Fibroblast of skin of right biceps (primary cell): ENCODE data around the gene RASL10A.

Experiments used
- DNase-seq: peaks from one replicate; pipeline ENCODE4 v3.0.0-alpha.2; 2013

Gene RASL10A

GRCh38 chr22:29337631-29338284 lies 22.3 kb upstream of the RASL10A start:
- no peak for DNase-seq

GRCh38 chr22:29336751-29337490 lies 21.4 kb upstream of the RASL10A start:
- DNase-seq: no peak

DNA sequence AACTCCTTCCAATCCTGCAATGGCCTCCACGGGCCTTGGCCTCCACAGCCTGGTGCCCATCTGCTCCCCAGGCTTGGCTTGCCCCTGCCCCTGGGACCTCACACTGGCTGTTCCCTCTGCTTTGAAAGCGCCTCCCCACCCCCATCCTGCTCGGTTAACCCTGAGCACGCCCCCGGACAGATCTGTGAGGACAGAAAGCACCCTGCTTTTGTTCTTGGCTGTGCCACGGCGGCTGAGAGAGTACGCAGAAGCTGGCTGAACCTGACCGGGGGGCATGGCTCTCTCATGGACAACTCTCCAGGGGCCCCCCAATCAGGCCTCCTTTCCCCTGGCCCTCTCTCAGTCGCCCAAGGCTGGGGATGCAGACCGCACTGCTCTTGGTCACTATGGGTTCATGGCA lies 20.2 kb upstream of the RASL10A start:
- DNase-seq: no peak

DNA sequence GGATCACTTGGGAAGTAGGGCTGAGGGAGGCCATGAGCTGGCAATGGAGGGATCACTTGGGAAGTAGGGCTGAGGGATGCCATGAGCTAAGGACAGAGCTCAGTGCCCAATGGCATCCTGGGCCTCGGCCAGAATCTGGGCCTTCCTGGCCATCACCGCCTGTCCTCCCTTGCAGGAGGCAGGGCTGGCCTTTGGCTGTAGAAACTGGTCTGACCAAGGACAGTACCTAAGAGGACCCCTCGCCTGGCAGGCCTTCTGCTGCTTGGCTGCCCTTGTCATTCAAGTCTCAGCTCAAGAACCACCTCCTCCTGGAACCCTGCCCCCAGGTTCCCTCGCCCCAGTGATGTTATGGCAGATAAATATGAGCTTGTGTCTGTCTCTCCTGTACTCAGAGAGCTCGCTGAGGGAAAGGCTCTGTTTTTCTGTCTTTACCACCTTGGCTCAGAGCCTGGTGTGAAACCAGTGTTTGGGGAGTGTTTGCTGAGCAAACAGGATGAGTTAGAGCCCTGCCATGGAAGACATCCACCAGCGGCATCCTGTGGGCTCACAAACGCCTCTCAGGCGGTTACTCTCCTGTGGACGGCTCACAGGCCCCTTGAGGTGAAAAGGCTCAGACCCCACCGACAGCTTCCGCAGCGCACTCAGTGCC lies 19.3 kb upstream of the RASL10A start:
- DNase-seq: no peak

DNA sequence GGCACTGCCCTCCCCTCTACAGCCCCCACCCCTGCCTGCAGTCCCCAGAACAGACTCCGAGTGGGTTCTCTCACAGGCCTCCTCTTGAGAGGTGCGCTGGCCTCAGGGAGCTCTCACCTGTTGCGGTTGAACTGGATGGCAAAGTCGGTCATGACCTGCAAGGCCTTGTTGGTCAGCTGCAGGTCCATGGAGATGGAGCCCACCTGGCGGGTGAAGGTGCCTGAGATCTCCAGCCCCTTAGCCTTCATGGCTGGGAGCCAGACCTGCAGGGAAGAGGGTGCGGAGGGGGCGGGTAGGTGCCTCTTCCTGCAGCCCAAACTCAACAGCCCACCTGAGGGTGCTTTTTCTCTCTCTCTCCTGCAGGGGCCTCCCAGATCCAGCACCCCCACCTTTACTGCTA lies 18.7 kb upstream of the RASL10A start:
- DNase-seq: no peak

- no peak for DNase-seq
These were observed 17.5 kb upstream of the RASL10A start for GRCh38 chr22:29332886-29333496.

GRCh38 chr22:29331658-29332300 lies 16.3 kb upstream of the RASL10A start:
- no peak for DNase-seq

DNA sequence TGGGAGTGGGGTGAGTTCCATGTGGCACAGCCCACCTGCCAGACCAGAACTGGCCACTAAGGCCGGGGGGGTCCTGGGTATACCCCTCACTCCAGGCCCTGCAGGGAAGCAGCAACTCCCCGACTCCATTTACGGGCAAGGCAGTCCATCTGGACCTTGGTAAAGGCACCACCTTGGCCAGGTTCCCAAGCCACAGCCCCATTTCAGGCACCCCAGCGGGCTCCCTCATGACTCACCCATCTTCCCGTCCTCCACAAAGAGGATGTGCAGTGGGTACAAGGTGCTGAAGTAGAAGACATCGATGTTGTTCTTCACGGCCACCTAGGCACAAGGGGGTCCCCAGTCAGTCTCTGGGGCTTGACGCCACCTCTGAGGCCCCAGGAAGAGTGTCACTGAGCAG lies 15.7 kb upstream of the RASL10A start:
- peak; percentile 22 for DNase-seq

DNA sequence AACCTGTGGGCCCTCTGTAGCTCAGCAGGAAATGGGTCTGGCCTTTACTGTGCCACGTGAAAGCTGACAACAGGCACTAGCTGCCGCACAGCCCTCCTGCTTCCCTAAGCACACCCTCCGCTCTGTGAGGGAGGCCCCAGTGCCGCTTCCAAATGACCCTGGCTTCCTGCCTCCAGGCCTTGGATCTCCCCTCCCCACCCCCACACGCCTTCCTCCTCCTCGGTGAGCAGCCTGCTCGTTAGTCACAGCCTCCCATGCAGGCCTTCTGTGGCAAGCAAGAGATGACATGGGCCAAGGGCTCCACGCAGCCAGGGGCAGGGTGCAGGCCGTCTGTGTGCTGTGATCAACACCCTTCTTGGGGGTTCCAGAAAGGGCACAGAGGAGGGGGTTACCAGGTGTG lies 15.3 kb upstream of the RASL10A start:
- DNase-seq: peak; percentile 81

- DNase-seq: no peak
These were observed 14.8 kb upstream of the RASL10A start for GRCh38 chr22:29330291-29330690.

DNA sequence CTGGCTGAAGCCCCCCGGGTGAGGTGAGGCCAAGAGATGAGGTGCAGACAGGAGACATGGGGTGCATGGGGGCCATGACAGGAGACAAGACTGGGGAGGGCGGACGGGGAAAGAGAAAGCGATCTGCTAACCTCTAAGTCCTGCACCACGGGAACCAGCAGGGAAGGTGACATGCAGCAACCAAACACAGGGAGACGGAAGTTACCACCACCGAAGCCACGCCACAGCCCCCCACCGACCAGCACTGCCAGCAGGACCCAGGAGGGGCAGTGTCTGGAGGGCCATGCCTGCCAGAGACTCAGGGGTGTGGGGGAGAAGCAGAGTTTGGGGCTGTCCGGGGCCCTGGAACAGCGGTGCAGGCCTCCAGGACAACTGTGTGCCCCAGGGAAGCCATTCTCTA lies 14.1 kb upstream of the RASL10A start:
- DNase-seq: no peak

DNA sequence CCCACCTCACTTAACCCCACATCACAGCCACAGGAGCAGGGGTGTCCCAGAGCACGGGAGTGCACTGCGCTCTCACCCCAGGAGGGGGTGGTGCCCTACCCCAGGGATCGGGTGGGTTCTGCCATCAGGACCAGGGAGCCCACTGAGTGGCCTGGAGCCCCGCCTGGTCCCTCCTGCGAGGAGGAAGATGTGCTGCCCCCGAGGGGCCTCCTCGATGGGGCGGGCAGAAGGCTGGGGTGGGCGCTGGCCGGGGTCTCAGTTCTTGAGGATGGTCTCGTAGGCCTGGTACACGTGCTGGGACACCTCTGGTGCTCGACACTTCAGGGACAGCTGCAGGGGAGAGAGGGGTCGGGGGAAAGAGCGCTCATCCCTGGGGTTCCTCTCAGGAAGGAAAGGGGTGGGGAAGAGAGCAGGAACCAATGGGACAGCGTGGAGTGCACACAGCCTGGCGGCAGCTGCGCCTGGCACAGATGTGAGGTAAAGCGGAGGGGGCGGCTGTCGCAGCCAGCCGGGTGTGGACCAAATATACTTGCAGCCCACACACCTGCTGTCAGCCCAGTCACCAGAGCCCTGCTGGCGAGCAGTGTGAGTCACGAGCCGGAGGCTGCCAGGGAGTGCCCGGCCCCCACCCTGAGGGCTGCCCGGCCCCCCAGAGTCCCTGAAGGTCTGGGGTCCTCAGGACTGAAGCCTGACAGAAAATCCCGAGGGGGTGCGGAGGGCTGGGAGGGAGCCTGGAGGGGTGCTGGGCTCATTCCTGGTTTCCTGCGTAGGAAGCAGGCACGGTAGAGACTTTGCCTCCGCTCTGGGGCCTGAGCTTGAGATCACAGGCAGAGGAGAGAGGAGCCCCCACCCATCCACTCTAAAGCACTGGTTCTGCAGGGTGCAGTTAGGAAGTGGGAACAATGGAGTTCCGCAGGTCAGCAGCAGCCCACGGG lies 13.3 kb upstream of the RASL10A start:
- DNase-seq: no peak

DNA sequence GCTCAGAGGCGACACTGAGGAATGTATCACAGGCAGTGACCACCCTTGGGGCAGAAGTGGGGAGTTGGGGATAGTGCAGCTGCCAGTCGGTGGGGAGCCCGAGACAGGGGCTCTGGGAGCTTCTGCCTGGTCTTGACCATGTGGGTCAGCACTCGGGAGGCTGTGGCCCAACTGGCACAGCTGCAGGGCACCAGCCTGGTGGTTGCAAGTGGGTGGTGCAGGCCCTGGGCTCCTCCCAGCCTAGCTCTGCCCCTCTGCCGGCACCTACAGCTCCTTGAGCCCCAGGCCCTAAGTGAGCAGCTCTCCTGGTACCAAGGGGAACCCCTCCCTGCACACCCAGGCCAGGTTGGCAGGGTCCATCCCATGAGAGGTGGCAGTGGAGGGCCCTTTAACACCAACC lies 12.6 kb upstream of the RASL10A start:
- no peak for DNase-seq

DNA sequence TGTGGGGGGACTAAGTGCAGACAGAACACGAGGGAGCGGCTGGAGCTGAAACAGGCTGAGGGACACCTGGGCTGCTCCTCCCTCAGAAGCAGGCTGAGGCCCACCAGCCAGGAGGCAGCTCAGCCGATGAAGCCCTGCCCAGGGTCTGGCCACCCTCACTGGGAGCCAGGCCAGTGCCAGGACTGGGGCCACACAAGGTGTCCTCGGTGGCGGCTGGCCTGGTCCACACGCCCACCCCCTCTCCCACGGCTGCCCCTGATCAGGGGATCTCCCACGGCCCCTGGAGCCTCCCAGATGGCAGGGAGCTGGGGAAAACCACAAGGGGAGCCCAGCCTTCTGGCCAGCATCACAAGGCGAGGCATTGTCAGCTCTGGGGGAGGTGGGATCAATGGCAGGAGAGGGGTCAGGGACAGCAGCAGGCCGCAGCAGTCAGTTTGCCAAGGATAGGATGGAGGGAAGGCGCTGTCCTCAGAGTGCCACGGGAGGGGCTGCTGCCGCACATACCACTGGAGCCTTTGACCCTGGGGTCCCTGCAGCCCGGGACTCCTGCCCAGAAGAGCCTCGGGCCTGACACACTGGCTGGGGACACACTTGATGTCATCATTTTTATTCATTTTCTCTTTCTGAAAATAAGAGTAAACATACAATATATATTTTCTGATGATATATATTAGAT lies 11.7 kb upstream of the RASL10A start:
- DNase-seq: no peak

DNA sequence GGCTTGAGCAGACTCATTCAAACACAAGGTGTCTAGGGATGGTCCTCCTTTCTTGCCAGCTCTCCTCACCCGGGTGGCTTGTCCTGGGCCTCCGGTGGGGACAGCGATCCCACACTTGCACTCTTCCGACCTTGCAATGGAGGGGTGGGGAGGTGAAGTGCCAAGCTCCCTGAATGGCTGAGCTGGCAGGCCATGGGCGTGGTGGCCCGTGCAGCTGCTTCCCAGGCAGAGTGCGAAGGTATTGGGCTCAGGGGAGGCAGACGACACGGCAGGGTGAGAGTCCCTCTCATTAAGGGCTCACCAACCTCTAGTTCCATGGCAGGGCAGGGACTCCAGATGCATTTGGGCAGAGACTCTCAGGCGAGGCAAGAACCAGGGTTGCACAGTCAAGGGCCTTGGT lies 11.0 kb upstream of the RASL10A start:
- no peak for DNase-seq

DNA sequence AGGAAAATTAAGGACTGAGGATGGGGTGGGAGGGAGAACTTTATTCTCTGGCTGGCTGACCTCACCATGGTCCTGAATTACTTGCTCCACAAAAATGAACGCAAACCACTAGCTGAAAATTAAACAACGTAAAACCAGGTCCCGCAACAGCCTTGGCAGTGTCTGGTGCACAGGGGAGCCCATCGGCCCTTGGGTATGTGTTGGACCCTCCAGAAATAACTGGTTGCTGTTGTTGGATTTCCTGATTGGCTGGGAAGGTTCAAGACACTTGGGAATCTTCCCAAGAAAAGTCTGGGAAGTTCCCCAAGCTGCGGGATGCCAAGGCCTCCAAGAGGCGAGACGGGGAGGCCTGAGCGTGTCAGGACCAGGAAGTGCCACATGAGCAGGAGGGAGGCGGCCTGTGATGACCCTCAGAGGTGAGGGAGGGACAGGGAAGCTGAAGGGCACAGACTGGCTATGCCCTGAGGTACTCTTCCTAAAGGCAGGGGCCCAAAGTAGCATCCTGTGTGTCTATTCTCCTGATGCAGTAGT lies 10.4 kb upstream of the RASL10A start:
- no peak for DNase-seq

- DNase-seq: no peak
These were observed 9.9 kb upstream of the RASL10A start for GRCh38 chr22:29325356-29325755.

GRCh38 chr22:29323641-29324040 lies 8.1 kb upstream of the RASL10A start:
- no peak for DNase-seq

DNA sequence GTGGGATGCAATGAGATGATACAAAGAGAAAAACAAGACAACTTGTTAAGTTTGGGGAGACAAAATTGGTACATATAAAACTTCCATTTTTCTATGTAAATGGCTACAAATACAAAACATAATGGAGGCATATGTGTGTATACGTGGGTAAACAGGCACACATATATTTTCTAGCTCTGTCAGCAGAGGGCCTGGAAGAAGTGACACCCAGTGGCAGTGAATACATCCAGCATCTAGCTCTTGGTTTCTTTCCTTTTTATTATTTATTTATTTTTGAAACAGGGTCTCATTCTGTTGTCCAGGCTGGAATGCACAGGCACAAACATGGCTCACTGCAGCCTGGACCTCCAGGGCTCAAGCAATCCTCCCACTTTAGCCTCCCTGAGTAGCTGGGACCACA lies 5.0 kb upstream of the RASL10A start:
- no peak for DNase-seq

DNA sequence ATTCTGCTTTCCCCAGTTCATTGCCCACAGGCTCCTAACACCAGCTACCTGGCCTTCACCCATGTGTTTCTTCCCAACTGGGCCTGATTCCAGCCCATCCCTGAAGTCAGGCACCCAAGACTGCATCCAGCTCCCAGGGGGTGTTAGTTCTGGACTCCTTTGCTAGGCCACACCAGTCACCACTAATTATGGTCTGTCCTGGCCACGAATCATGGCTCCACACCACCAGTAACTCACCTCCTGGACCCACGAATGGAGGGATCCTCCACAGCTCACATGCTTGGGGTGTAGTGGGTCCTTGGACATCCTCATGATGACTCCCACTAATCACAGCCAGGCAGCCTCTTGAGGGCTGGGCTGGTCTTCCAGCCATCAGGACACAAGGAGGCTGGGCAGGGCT lies 3.6 kb upstream of the RASL10A start:
- DNase-seq: no peak

GRCh38 chr22:29317827-29318454 lies 2.4 kb upstream of the RASL10A start:
- no peak for DNase-seq
